NCI-H226 (cell line): ENCODE measurements around the gene ERCC3.
A peak's percentile ranks its signal among the peaks of the same experiment; 100 is the strongest.
"Not testable (repeated sequence)": the region's sequence is repeated elsewhere in the genome, so short reads cannot be mapped to it uniquely, and the experiment has no call there.

Experiments
- DNase-seq: peaks from one replicate; pipeline ENCODE4 v3.0.0-alpha.2; 2015

Gene ERCC3

DNA sequence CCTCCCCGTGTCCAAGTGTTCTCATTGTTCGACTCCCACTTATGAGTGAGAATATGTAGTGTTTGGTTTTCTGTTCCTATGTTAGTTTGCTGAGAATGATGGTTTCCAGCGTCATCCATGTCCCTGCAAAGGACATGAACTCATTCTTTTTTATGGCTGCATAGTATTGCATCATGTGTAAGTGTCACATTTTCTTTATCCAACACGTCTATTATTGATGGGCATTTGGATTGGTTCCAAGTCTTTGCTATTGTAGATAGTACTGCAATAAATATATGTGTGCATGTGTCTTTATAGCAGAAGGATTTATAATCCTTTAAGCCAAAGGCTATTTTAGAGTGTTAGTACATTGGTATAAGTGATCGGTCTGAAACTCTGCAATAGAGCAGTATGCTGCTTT lies 69.8 kb downstream of the ERCC3 start:
- not testable (repeated sequence) for DNase-seq

GRCh38 chr2:127220768-127221527 lies 73.0 kb downstream of the ERCC3 start:
- no peak for DNase-seq

- no peak for DNase-seq
These were observed 73.7 kb downstream of the ERCC3 start, which contains the start of gene CYP27C1 for GRCh38 chr2:127220102-127220767. CYP27C1 (minus strand) TSS chr2:127220299; CDS start chr2:127220270, 29 bp downstream.

GRCh38 chr2:127219171-127220070 lies 74.5 kb downstream of the ERCC3 start:
- DNase-seq, result no peak

GRCh38 chr2:127218812-127219170 lies 75.2 kb downstream of the ERCC3 start:
- DNase-seq, result no peak

- peak; percentile 61 for DNase-seq
These were observed 76.2 kb downstream of the ERCC3 start for GRCh38 chr2:127217470-127218325.

- DNase-seq, result no peak
These were observed 77.4 kb downstream of the ERCC3 start for GRCh38 chr2:127216593-127216992.

DNA sequence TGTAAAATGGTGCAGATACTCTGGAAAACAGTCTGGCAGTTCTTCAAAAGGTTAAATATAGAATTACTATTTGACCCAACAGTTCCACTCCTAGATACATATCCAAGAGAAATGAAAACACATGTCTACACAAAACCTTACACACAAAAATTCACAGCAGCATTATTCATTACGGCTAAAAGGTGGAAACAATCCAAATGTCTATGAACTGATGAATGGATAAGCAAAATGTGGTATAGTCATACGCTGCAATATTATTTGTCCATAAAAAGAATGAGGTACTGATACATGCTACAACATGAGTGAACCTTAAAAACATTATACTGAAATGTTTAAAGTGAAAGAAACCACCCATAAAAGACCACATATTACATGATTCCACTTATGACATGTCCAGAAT lies 77.8 kb downstream of the ERCC3 start:
- no peak for DNase-seq

DNA sequence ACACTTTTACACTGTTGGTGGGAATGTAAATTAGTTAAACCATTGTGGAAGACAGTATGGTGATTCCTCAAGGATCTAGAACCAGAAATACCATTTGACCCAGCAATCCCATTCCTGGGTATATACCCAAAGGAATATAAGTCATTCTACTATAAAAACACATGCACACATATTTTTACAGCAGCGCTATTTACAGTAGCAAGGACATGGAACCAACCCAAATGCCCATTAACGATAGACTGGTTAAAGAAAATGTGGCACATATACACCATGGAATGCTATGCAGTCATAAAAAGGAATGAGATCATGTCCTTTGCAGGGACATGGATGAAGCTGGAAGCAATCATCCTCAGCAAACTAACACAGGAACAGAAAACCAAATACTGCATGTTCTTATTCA lies 79.7 kb downstream of the ERCC3 start:
- DNase-seq, result not testable (repeated sequence)

DNA sequence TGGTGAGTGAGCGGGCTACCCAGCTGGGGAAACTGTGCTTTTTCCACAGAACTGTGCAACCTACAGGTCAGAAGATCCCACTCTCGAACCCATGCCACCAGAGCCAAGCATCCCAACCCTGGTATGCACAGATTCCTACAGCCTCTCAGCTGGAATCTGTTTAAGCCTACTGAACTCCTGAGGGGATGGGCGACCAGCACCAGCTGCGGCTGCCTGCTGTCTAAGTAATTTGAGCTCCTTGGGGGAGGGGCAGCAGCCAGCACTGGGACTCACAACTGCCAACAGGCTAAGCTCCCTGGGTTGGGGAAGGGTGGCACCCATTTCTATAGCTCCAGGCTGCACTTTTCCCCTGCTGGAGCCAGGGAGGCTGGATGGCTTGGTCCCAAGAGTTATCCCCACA lies 85.6 kb downstream of the ERCC3 start:
- no peak for DNase-seq
